ENCODE measurements around the gene GPC6. TPM values are rescaled to one million over a fixed set of nuclear protein-coding genes. Genes with fewer than 3 reads are reported as not detected.

GPC6 gene
- polyA plus RNA-seq, 1 of the 3 experiments (the other 2 are of a cell fraction): 6.7 TPM

DNA sequence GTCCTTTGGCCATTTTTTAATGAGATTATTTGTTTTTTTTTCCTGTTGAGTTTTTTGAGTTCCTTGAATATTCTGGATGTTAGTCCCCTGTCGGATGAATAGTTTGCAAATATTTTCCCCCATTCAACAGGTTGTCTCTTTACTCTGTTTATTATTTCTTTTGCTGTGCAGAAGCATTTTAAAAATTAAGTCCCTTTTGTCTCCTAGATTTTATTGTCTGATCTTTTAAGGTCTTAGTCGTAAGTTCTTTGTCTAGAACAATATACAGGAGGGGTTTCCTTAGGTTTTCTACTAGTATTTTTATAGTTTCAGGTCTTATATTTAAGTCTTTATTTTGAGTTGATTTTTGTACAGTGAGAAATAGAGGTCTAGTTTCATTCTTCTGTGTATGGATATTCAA lies 284.4 kb downstream of the GPC6 start:
- no peak overlapping the region for H3K4me3 ChIP-seq (ENCODE audit: low read depth in 2 of 2, low read length in 1 of 2)
- 44% methylated on average over 2 of the region's 2 CpGs for WGBS (ENCODE audit: low lambda C conversion rate)
- H4K20me1 ChIP-seq (ENCODE audit: insufficient read depth): no peaks in the 10 kb centered on the region
- H3K27ac ChIP-seq (ENCODE audit: low read depth in 2 of 2, low read length in 1 of 2): no peak overlapping the region
- POLR2A ChIA-PET: no interaction called here
- peaks cover 5% of the 10 kb centered on the region for H3F3A ChIP-seq (replicated peaks; ENCODE audit: insufficient read depth)
- H3K4me2 ChIP-seq: no peak overlapping the region
- no peak overlapping the region for H3K9ac ChIP-seq
- H3K79me2 ChIP-seq (ENCODE audit: insufficient read depth): 0 out of 2 replicates have a peak, but pooled peaks cover 3% of the 10 kb centered on the region
- no peaks in the 10 kb centered on the region; a peak in 2 of 4 replicates for H3K4me1 ChIP-seq (ENCODE audit: control insufficient read depth in 1 of 2, insufficient read depth in 2 of 2, low read depth in 1 of 2, low read length in 1 of 2)
- DNase-seq: no peak
- no peaks in the 10 kb centered on the region for H3K9me2 ChIP-seq
- TF ChIP-seq FOSL2 (IDR thresholded peaks at IDR 0.05; ENCODE audit: borderline replicate concordance, low read depth) (no peak), GATA2 (CRISPR knock-in tag; IDR thresholded peaks at IDR 0.05) (no peak), GABPA (IDR thresholded peaks at IDR 0.05; ENCODE audit: low read depth) (no peak), MEF2A (IDR thresholded peaks at IDR 0.05; ENCODE audit: borderline replicate concordance, low read depth) (no peak)
- no peak overlapping the region for H2AFZ ChIP-seq (ENCODE audit: low read depth)
- no peaks in the 10 kb centered on the region for H3K9me3 ChIP-seq
- H3K36me3 ChIP-seq (replicated peaks in 1 of 2; ENCODE audit: control insufficient read depth in 1 of 2, insufficient read depth in 2 of 2, low read length in 1 of 2): no peaks in the 10 kb centered on the region
- CTCF ChIA-PET: no interaction called here
- no peaks in the 10 kb centered on the region for H3K27me3 ChIP-seq (ENCODE audit: insufficient read depth)

- Histone ChIP-seq H3K4me3 (ENCODE audit: low read depth in 2 of 2, low read length in 1 of 2) (no peak overlapping the region), H3K9ac (no peak overlapping the region), H3K9me3 (no peaks in the 10 kb centered on the region), H3K27me3 (ENCODE audit: insufficient read depth) (no peaks in the 10 kb centered on the region), H2AFZ (ENCODE audit: low read depth) (no peak overlapping the region), H3K79me2 (ENCODE audit: insufficient read depth) (0 out of 2 replicates have a peak, but pooled peaks cover 3% of the 10 kb centered on the region), H3F3A (replicated peaks; ENCODE audit: insufficient read depth) (no peaks in the 10 kb centered on the region), H4K20me1 (ENCODE audit: insufficient read depth) (no peaks in the 10 kb centered on the region), H3K4me2 (no peak overlapping the region), H3K4me1 (ENCODE audit: control insufficient read depth in 1 of 2, insufficient read depth in 2 of 2, low read depth in 1 of 2, low read length in 1 of 2) (peaks cover 0 to 2% of the 10 kb centered on the region in 2 experiments; a peak in 2 of 4 replicates), H3K36me3 (replicated peaks in 1 of 2; ENCODE audit: control insufficient read depth in 1 of 2, insufficient read depth in 2 of 2, low read length in 1 of 2) (no peaks in the 10 kb centered on the region), H3K9me2 (no peaks in the 10 kb centered on the region), H3K27ac (ENCODE audit: low read depth in 2 of 2, low read length in 1 of 2) (no peak overlapping the region)
- TF ChIP-seq SIN3A (IDR thresholded peaks at IDR 0.05; ENCODE audit: borderline replicate concordance, low read depth, low read length) (no peak), EP300 (IDR thresholded peaks at IDR 0.05; ENCODE audit: borderline replicate concordance in 1 of 2, low read depth in 1 of 2, low read length in 1 of 2) (no peak), EZH2phosphoT487 (IDR thresholded peaks at IDR 0.05; ENCODE audit: borderline replicate concordance, low read depth) (no peak), TCF12 (IDR thresholded peaks at IDR 0.05) (no peak), RCOR1 (IDR thresholded peaks at IDR 0.05; ENCODE audit: low read length) (no peak), GABPA (IDR thresholded peaks at IDR 0.05; ENCODE audit: low read depth) (no peak), RAD21 (IDR thresholded peaks at IDR 0.05; ENCODE audit: low read length) (no peak), RXRA (IDR thresholded peaks at IDR 0.05; ENCODE audit: borderline replicate concordance, low read depth) (no peak), NFIC (IDR thresholded peaks at IDR 0.05; ENCODE audit: borderline replicate concordance) (no peak), FOSL2 (IDR thresholded peaks at IDR 0.05; ENCODE audit: borderline replicate concordance, low read depth) (no peak), POLR2AphosphoS5 (IDR thresholded peaks at IDR 0.05; ENCODE audit: low read depth, low read length) (no peak), YY1 (IDR thresholded peaks at IDR 0.05; ENCODE audit: low read depth) (no peak), CTCF (IDR thresholded peaks at IDR 0.05) (no peak), MXI1 (IDR thresholded peaks at IDR 0.05; ENCODE audit: low read depth, low read length) (no peak), FOXM1 (IDR thresholded peaks at IDR 0.05; ENCODE audit: low read depth) (no peak), USF2 (IDR thresholded peaks at IDR 0.05; ENCODE audit: borderline replicate concordance, low read depth, low read length) (no peak), TEAD4 (IDR thresholded peaks at IDR 0.05; ENCODE audit: borderline replicate concordance, insufficient read depth) (no peak)
- TF ChIP-seq, protein P1, sequence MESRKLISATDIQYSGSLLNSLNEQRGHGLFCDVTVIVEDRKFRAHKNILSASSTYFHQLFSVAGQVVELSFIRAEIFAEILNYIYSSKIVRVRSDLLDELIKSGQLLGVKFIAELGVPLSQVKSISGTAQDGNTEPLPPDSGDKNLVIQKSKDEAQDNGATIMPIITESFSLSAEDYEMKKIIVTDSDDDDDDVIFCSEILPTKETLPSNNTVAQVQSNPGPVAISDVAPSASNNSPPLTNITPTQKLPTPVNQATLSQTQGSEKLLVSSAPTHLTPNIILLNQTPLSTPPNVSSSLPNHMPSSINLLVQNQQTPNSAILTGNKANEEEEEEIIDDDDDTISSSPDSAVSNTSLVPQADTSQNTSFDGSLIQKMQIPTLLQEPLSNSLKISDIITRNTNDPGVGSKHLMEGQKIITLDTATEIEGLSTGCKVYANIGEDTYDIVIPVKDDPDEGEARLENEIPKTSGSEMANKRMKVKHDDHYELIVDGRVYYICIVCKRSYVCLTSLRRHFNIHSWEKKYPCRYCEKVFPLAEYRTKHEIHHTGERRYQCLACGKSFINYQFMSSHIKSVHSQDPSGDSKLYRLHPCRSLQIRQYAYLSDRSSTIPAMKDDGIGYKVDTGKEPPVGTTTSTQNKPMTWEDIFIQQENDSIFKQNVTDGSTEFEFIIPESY (IDR thresholded peaks at IDR 0.05; ENCODE audit: borderline replicate concordance, low read depth): no peak
- TF ChIP-seq, protein P2, sequence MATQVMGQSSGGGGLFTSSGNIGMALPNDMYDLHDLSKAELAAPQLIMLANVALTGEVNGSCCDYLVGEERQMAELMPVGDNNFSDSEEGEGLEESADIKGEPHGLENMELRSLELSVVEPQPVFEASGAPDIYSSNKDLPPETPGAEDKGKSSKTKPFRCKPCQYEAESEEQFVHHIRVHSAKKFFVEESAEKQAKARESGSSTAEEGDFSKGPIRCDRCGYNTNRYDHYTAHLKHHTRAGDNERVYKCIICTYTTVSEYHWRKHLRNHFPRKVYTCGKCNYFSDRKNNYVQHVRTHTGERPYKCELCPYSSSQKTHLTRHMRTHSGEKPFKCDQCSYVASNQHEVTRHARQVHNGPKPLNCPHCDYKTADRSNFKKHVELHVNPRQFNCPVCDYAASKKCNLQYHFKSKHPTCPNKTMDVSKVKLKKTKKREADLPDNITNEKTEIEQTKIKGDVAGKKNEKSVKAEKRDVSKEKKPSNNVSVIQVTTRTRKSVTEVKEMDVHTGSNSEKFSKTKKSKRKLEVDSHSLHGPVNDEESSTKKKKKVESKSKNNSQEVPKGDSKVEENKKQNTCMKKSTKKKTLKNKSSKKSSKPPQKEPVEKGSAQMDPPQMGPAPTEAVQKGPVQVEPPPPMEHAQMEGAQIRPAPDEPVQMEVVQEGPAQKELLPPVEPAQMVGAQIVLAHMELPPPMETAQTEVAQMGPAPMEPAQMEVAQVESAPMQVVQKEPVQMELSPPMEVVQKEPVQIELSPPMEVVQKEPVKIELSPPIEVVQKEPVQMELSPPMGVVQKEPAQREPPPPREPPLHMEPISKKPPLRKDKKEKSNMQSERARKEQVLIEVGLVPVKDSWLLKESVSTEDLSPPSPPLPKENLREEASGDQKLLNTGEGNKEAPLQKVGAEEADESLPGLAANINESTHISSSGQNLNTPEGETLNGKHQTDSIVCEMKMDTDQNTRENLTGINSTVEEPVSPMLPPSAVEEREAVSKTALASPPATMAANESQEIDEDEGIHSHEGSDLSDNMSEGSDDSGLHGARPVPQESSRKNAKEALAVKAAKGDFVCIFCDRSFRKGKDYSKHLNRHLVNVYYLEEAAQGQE (IDR thresholded peaks at IDR 0.05; ENCODE audit: low read depth, low read length): no peak
- DNase-seq: no peak
- POLR2A ChIA-PET: no interaction called here
- CTCF ChIA-PET: interaction anchor here (1.1 to 1.8 kb wide), 2 partner anchors 9 to 22 kb away, joined by 3 to 6 read pairs; no protein-coding TSS in a partner anchor
Measured at GRCh38 chr13:93515267-93515666, 288.7 kb downstream of the GPC6 start.
